ENCODE measurements around the gene IGF1R.
A peak's percentile ranks its signal among the peaks of the same experiment; 100 is the strongest.
"Not testable (repeated sequence)": the region's sequence is repeated elsewhere in the genome, so short reads cannot be mapped to it uniquely, and the experiment has no call there.

IGF1R gene

GRCh38 chr15:98647774-98648653 is at the start of gene IGF1R:
IGF1R (plus strand) TSS chr15:98648539; CDS start chr15:98649582, 1,043 bp downstream.
- peak; percentile 85 for DNase-seq (ENCODE audit: low spot score)

GRCh38 chr15:98599909-98600691 is 48.2 kb upstream of the IGF1R start:
- DNase-seq (ENCODE audit: low spot score): peak; percentile 46

GRCh38 chr15:98604983-98605382 is 43.4 kb upstream of the IGF1R start:
- DNase-seq (ENCODE audit: low spot score): no peak

- peak; percentile 46 for DNase-seq (ENCODE audit: low spot score)
These were observed 39.0 kb upstream of the IGF1R start for GRCh38 chr15:98609144-98609852.

GRCh38 chr15:98610991-98611390 is 37.3 kb upstream of the IGF1R start:
- DNase-seq (ENCODE audit: low spot score): no peak

GRCh38 chr15:98611808-98612207 is 36.5 kb upstream of the IGF1R start:
- DNase-seq (ENCODE audit: low spot score): no peak

GRCh38 chr15:98612490-98613110 is 35.7 kb upstream of the IGF1R start:
- DNase-seq (ENCODE audit: low spot score): no peak

- DNase-seq (ENCODE audit: low spot score): no peak
These were observed 33.7 kb upstream of the IGF1R start for GRCh38 chr15:98614681-98615080.

GRCh38 chr15:98616397-98616796 is 31.9 kb upstream of the IGF1R start:
- DNase-seq (ENCODE audit: low spot score): no peak

GRCh38 chr15:98617328-98617980 is 30.9 kb upstream of the IGF1R start:
- DNase-seq (ENCODE audit: low spot score): no peak

- not testable (repeated sequence) for DNase-seq (ENCODE audit: low spot score)
These were observed 29.8 kb upstream of the IGF1R start for GRCh38 chr15:98618576-98618975.

- no peak for DNase-seq (ENCODE audit: low spot score)
These were observed 28.3 kb upstream of the IGF1R start for GRCh38 chr15:98620020-98620419.

- DNase-seq (ENCODE audit: low spot score): no peak
These were observed 27.3 kb upstream of the IGF1R start for GRCh38 chr15:98621021-98621420.

GRCh38 chr15:98625614-98626013 is 22.7 kb upstream of the IGF1R start:
- no peak for DNase-seq (ENCODE audit: low spot score)

GRCh38 chr15:98626153-98626552 is 22.2 kb upstream of the IGF1R start:
- no peak for DNase-seq (ENCODE audit: low spot score)

GRCh38 chr15:98628216-98628615 is 20.1 kb upstream of the IGF1R start:
- no peak for DNase-seq (ENCODE audit: low spot score)

GRCh38 chr15:98635848-98636247 is 12.5 kb upstream of the IGF1R start:
- no peak for DNase-seq (ENCODE audit: low spot score)

GRCh38 chr15:98643115-98643514 is 5.2 kb upstream of the IGF1R start:
- DNase-seq (ENCODE audit: low spot score): no peak

GRCh38 chr15:98646546-98647025 is 1.8 kb upstream of the IGF1R start:
- DNase-seq (ENCODE audit: low spot score): no peak

- peak; percentile 76 for DNase-seq (ENCODE audit: low spot score)
These were observed 1.1 kb upstream of the IGF1R start for GRCh38 chr15:98647026-98647773.

Measured in iPS-NIHi11 (cell line).